Mesendoderm (in vitro differentiated cells): ENCODE measurements around the gene DSG3.
A peak's percentile ranks its signal among the peaks of the same experiment; 100 is the strongest.
"Not testable (repeated sequence)": the region's sequence is repeated elsewhere in the genome, so short reads cannot be mapped to it uniquely, and the experiment has no call there.

Source experiments
- DNase-seq: peaks from one replicate; pipeline ENCODE4 v3.0.0; 2013
- H2AK5ac ChIP-seq: 2 replicates; pipeline ENCODE4 v1.6.1; 2013; ENCODE audit warnings: low read length, inconsistent platforms
- H2BK120ac ChIP-seq: 2 replicates; pipeline ENCODE4 v1.6.1; 2013; ENCODE audit warnings: low read depth, mild to moderate bottlenecking, low read length, moderate library complexity, mixed read lengths
- H2BK15ac ChIP-seq: replicated peaks from 2 replicates; pipeline ENCODE4 v1.6.1; 2013; ENCODE audit warnings: low read depth, mild to moderate bottlenecking, moderate library complexity
- H2BK5ac ChIP-seq: 2 replicates; pipeline ENCODE4 v1.6.1; 2013; ENCODE audit warnings: low read length, inconsistent platforms
- H3K18ac ChIP-seq: 2 replicates; pipeline ENCODE4 v1.6.1; 2013; ENCODE audit warnings: mild to moderate bottlenecking, low read length, mixed read lengths
- H3K23ac ChIP-seq: one replicate; pipeline ENCODE4 v1.6.1; 2013; ENCODE audit warnings: low read length
- H3K27ac ChIP-seq: 2 replicates; pipeline ENCODE4 v1.5.1; 2013; ENCODE audit warnings: low read depth, mild to moderate bottlenecking, inconsistent platforms, low read length, moderate library complexity
- H3K27me3 ChIP-seq: 2 replicates; pipeline ENCODE4 v1.6.1; 2013; ENCODE audit warnings: low read length, control low read depth, mild to moderate bottlenecking, inconsistent platforms; ENCODE audit not compliant: insufficient read depth, poor library complexity
- H3K36me3 ChIP-seq: 2 replicates; pipeline ENCODE4 v1.6.1; 2013; ENCODE audit warnings: low read length, inconsistent platforms; ENCODE audit not compliant: control insufficient read depth, insufficient read depth
- H3K4ac ChIP-seq: one replicate; pipeline ENCODE4 v1.6.1; 2013; ENCODE audit warnings: low read depth, mild to moderate bottlenecking, low read length, moderate library complexity
- H3K4me1 ChIP-seq: 2 replicates; pipeline ENCODE4 v1.6.1; 2013; ENCODE audit warnings: low read depth, low read length, inconsistent platforms; ENCODE audit not compliant: control insufficient read depth
- H3K4me2 ChIP-seq: 2 replicates; pipeline ENCODE4 v1.6.1; 2013; ENCODE audit warnings: low read length
- H3K4me3 ChIP-seq: 2 replicates; pipeline ENCODE4 v1.5.1; 2013; ENCODE audit warnings: mild to moderate bottlenecking, low read length
- H3K56ac ChIP-seq: one replicate; pipeline ENCODE4 v1.6.1; 2013; ENCODE audit warnings: low read length
- H3K79me1 ChIP-seq: 2 replicates; pipeline ENCODE4 v1.6.1; 2013; ENCODE audit warnings: low read length, inconsistent platforms
- H3K79me2 ChIP-seq: 2 replicates; pipeline ENCODE4 v1.6.1; 2013; ENCODE audit warnings: mild to moderate bottlenecking, low read length; ENCODE audit not compliant: control insufficient read depth, insufficient read depth
- H3K9ac ChIP-seq: 2 replicates; pipeline ENCODE4 v1.6.1; 2013; ENCODE audit warnings: low read length, inconsistent platforms
- H4K5ac ChIP-seq: one replicate; pipeline ENCODE4 v1.6.1; 2013; ENCODE audit warnings: low read length
- H4K8ac ChIP-seq: one replicate; pipeline ENCODE4 v1.6.1; 2013; ENCODE audit warnings: low read depth, mild to moderate bottlenecking, control low read depth, low read length, moderate library complexity
- WGBS: extraction: QIAGEN DNeasy Blood & Tissue Kit; methylation state at CpG from one replicate; pipeline ENCODE4 v1.1.7; 2013; ENCODE audit warnings: low lambda C conversion rate, missing lambda C conversion rate; ENCODE audit not compliant: insufficient coverage; ENCODE audit errors: extremely low coverage; 5-methylcytosine and 5-hydroxymethylcytosine counted together

DSG3 gene

DNA sequence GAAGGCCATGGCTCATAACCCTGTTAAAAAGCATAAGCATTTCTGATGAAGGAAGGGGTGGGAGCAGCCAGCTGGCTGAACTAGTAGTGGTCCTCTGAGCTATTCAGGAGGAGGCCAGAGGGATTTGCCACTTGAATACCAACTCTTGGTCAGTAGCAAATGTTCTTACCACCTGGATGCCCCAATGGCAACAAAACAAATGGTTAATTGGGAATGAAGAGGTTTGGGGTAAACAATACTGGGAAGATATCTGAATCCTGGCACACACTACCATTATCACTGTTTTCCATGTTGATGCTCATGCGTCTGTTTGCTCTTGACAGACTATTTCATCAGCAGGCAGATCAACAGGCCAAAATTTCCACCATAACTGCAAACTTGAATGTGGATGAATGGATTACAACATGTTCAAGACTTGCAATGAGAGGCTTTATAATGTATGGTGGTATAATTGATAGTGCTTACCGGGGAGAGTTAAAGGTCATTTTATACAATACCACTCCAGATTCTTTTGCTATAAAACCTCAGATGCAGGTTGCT lies 47.2 kb downstream of the DSG3 start:
- H2BK5ac ChIP-seq, H3K79me1 ChIP-seq, H3K27me3 ChIP-seq, H3K4ac ChIP-seq, H3K27ac ChIP-seq, H3K18ac ChIP-seq, H3K4me1 ChIP-seq, H4K5ac ChIP-seq, H3K9ac ChIP-seq, H2BK15ac ChIP-seq, H3K4me2 ChIP-seq, H3K56ac ChIP-seq, H2AK5ac ChIP-seq, H4K8ac ChIP-seq, H3K23ac ChIP-seq, H3K36me3 ChIP-seq, H2BK120ac ChIP-seq, H3K4me3 ChIP-seq, DNase-seq: not testable (repeated sequence)
- peaks cover 11% of the 10 kb centered on the region for H3K79me2 ChIP-seq
- WGBS = no CpG with 5 or more reads among the region's 2 CpGs

DNA sequence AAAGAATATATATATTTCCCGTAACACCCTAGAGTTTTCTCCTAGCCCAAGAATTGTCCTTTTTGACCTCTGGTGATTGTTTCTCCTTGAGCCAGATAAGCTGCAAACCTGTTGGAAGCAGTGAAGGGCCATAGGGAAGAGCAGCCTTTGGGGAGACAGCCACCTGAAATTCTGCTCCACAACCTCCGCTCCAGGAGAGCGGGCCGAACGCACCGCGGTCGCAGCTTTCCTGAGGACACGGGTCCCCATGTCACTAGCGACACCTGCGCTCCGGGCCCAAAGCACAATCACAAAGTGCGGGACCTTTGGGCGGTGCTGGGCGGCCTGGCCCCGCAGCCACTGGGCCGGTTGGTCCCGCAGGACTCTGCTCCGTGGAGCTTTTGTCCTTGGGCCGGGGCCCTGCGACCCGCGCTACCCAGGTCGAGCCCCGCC lies 49.9 kb downstream of the DSG3 start:
- Histone ChIP-seq H2AK5ac (no peak overlapping the region), H3K79me1 (peaks cover 11% of the 10 kb centered on the region), H3K23ac (no peak overlapping the region), H3K79me2 (peaks cover 26% of the 10 kb centered on the region), H3K4me2 (peak overlapping the region; percentile 7), H3K56ac (peak overlapping the region; percentile 99), H3K4ac (no peak overlapping the region), H4K5ac (no peak overlapping the region), H3K27ac (no peak overlapping the region), H2BK5ac (no peak overlapping the region), H3K4me3 (no peak overlapping the region), H3K36me3 (no peaks in the 10 kb centered on the region), H2BK15ac (no peak overlapping the region), H3K9ac (peak overlapping the region; percentile 97), H3K27me3 (no peaks in the 10 kb centered on the region), H2BK120ac (no peak overlapping the region), H4K8ac (no peak overlapping the region), H3K4me1 (peaks cover 9% of the 10 kb centered on the region), H3K18ac (peak overlapping the region; percentile 4)
- DNase-seq = no peak
- WGBS = no CpG with 5 or more reads among the region's 25 CpGs

GRCh38 chr18:31497836-31498573 lies 50.5 kb downstream of the DSG3 start, which contains the start of gene DSG2:
TSS of gene DSG2 (plus strand) at chr18:31498177. CDS start at chr18:31498252, 75 bp downstream.
- WGBS = no CpG with 5 or more reads among the region's 79 CpGs
- DNase-seq = peak; percentile 92
- peak within 1 kb of the TSS; percentile 39 for H3K4me2 ChIP-seq

GRCh38 chr18:31498574-31499524 lies 51.3 kb downstream of the DSG3 start:
- Histone ChIP-seq H3K4me2 (peak overlapping the region; percentile 90), H3K18ac (peak overlapping the region; percentile 64), H3K27ac (peak overlapping the region; percentile 66), H3K23ac (peak overlapping the region; percentile 96), H2BK5ac (peak overlapping the region; percentile 93), H3K9ac (peak overlapping the region; percentile 97), H3K36me3 (no peaks in the 10 kb centered on the region), H2AK5ac (no peak overlapping the region), H3K56ac (peak overlapping the region; percentile 99), H3K4me1 (peaks cover 9% of the 10 kb centered on the region), H2BK15ac (no peak overlapping the region), H3K79me2 (peaks cover 36% of the 10 kb centered on the region), H3K27me3 (no peaks in the 10 kb centered on the region), H4K5ac (no peak overlapping the region), H3K4ac (peak overlapping the region; percentile 61), H3K79me1 (peaks cover 15% of the 10 kb centered on the region), H2BK120ac (peak overlapping the region; percentile 17), H3K4me3 (peak overlapping the region; percentile 93), H4K8ac (peak overlapping the region; percentile 99)
- no peak for DNase-seq
- WGBS = no CpG with 5 or more reads among the region's 22 CpGs

More at GRCh38 chr18:31497836-31498573, 50.5 kb downstream of the DSG3 start, which contains the start of gene DSG2:
- peak within 1 kb of the TSS; percentile 93 for H2BK5ac ChIP-seq
- H3K4me3 ChIP-seq = peak within 1 kb of the TSS; percentile 93
- no peak within 1 kb of the TSS for H2BK15ac ChIP-seq
- peak within 1 kb of the TSS; percentile 17 for H2BK120ac ChIP-seq
- peaks cover 9% of the 10 kb centered on the region for H3K4me1 ChIP-seq
- peaks cover 11% of the 10 kb centered on the region for H3K79me1 ChIP-seq
- H3K9ac ChIP-seq = peak within 1 kb of the TSS; percentile 97
- H3K27ac ChIP-seq = peak within 1 kb of the TSS; percentile 66
- H3K27me3 ChIP-seq = no peaks in the 10 kb centered on the region
- no peak within 1 kb of the TSS for H4K5ac ChIP-seq
- H3K4ac ChIP-seq = peak within 1 kb of the TSS; percentile 61
- peaks cover 28% of the 10 kb centered on the region for H3K79me2 ChIP-seq
- no peaks in the 10 kb centered on the region for H3K36me3 ChIP-seq
- H3K56ac ChIP-seq = peak within 1 kb of the TSS; percentile 99
- H4K8ac ChIP-seq = peak within 1 kb of the TSS; percentile 99
- H3K23ac ChIP-seq = peak within 1 kb of the TSS; percentile 96
- H2AK5ac ChIP-seq = no peak within 1 kb of the TSS
- H3K18ac ChIP-seq = peak within 1 kb of the TSS; percentile 64

- Histone ChIP-seq H3K56ac (peak overlapping the region; percentile 65), H3K4me2 (peak overlapping the region; percentile 53), H3K9ac (peak overlapping the region; percentile 54), H3K27ac (no peak overlapping the region), H3K4ac (no peak overlapping the region), H3K79me1 (peaks cover 23% of the 10 kb centered on the region), H2BK15ac (no peak overlapping the region), H3K36me3 (no peaks in the 10 kb centered on the region), H3K23ac (no peak overlapping the region), H3K79me2 (peaks cover 50% of the 10 kb centered on the region), H3K4me3 (no peak overlapping the region), H2BK120ac (no peak overlapping the region), H4K8ac (no peak overlapping the region), H2BK5ac (no peak overlapping the region), H3K18ac (no peak overlapping the region), H4K5ac (no peak overlapping the region), H3K4me1 (peaks cover 9% of the 10 kb centered on the region), H2AK5ac (no peak overlapping the region), H3K27me3 (no peaks in the 10 kb centered on the region)
- DNase-seq = no peak
- no CpG with 5 or more reads among the region's 6 CpGs for WGBS
Observed at GRCh38 chr18:31500051-31500688, 52.6 kb downstream of the DSG3 start.
